GM19193 (cell line): Measurements from ENCODE around the gene PITHD1.

Source experiments
- POLR2A ChIP-seq: IDR thresholded peaks from 4 replicates; pipeline ENCODE4 v1.6.1; 2011; ENCODE audit not compliant: insufficient read depth, insufficient read length; ENCODE audit errors: extremely low read depth

Gene PITHD1

GRCh38 chr1:23804183-23804835 is 26.1 kb downstream of the PITHD1 start:
- TF ChIP-seq POLR2A = no peak

- no peak for TF ChIP-seq POLR2A
These were observed 26.8 kb downstream of the PITHD1 start for GRCh38 chr1:23805025-23805424.

DNA sequence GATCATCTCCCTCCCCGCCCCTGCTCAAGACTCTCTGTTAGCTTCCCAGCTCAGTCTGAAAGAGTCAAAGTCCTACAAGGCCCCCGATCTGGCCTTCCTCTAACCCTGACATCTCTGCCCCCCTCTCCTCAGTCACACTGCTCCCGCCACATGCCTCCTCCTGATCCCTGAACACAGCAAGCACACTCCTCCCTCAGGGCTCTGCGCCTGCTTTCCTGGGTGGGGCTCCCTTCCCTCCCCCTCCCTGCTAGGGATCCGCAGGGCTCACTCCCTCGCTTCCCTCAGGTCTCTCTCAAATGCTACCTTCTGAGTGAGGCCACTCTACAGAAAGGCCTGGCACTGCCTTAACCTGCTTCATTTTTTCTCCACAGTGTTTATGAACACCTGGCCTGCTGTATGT is 28.1 kb downstream of the PITHD1 start:
- TF ChIP-seq POLR2A = no peak

GRCh38 chr1:23807453-23807852 is 29.2 kb downstream of the PITHD1 start:
- TF ChIP-seq POLR2A = no peak

DNA sequence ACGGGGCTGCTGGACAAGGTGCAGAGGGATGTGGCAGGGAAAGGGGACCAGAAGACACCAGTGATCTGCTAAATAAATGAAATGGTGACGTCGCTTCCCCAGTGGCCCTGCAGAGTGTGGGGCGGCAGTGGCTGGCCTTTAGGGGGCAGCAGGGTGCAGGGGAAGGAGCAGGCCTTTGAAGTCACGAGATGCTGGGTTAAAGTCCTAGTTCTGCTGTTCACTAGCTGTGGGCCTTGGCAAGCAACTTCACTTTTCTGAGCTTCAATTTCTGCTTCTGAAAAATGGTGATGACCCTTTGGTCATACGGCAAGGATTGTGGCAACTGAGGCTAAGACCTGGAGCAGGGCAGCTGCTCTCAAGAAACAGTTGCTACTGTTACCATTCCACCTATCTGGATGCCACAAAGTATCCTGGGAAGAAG is 31.5 kb downstream of the PITHD1 start:
- TF ChIP-seq POLR2A = no peak

DNA sequence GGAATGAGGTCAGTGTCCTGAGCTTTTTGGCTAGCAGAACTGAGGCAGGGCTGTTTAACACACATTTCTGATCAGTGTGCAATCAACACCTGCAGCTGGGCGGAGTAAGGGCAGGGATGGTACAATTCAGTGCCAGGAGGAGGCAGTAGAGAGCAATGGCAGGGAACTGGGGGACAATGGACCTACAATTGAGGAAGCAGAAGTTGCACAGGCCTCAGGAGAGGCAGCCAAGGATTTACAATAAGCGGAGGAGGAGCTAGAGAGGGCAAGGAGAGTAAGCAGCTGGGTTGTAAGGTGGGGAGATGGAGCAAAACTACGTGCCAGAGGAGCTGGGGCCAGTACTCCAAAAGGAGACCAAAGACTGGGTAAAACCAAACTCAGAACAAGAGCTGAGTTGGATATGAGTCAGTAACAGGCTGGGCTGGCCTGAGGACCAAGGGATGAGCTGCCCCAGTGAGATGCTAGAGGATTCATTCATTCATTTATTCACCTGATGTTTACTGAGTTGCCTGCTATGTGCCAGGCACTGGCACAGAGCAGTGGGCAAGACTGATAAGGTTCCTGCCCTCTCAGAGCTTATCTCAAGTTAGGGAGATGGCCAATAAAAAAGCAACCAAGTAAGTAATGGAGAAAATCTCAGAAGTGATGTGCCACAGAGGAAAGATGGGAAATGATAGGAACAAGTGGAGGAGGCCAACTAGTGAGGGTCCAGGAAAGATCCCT is 32.8 kb downstream of the PITHD1 start:
- TF ChIP-seq POLR2A = no peak

GRCh38 chr1:23814016-23814415 is 35.8 kb downstream of the PITHD1 start:
- TF ChIP-seq POLR2A = no peak

GRCh38 chr1:23816361-23816760 is 38.1 kb downstream of the PITHD1 start:
- TF ChIP-seq POLR2A = no peak

DNA sequence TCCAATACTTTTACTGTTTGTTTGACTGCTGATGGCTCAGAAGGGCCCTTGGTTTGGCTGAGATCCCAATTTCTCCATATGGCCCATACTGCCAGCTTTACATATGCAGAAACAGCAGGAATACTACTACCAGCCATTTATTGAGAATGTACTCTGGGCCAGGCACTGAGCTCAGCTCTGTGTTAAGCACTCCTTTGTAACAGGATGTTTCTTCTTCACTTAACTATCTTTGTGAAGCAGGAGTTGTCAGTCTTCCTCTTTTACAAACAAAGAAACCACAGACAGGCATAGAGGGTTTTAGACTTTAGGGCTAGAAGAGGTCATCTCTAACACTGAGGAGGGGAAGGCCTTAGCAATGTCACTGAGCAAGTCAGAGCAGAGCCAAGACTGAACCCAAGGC is 38.7 kb downstream of the PITHD1 start:
- no peak for TF ChIP-seq POLR2A

GRCh38 chr1:23817633-23818032 is 39.4 kb downstream of the PITHD1 start:
- no peak for TF ChIP-seq POLR2A

- no peak for TF ChIP-seq POLR2A
These were observed 45.5 kb downstream of the PITHD1 start for GRCh38 chr1:23823767-23824166.

DNA sequence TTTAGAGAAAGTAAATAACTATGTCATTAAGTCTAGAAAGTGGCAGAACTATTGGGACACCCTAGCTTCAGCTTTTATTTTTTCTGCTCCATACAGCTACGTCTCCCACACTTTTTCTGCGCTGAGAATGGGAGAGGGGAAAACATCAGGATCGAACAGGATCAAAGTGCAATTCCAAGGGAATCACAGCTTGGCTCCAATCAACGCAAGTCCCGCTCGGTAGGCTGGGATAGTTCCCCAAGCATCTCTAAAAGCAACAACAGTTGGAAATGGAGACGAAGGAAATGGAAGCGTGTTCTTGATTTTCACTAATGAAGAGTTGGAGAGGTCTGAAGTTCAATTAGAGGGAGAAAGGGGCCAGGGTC is 46.5 kb downstream of the PITHD1 start:
- TF ChIP-seq POLR2A = no peak

DNA sequence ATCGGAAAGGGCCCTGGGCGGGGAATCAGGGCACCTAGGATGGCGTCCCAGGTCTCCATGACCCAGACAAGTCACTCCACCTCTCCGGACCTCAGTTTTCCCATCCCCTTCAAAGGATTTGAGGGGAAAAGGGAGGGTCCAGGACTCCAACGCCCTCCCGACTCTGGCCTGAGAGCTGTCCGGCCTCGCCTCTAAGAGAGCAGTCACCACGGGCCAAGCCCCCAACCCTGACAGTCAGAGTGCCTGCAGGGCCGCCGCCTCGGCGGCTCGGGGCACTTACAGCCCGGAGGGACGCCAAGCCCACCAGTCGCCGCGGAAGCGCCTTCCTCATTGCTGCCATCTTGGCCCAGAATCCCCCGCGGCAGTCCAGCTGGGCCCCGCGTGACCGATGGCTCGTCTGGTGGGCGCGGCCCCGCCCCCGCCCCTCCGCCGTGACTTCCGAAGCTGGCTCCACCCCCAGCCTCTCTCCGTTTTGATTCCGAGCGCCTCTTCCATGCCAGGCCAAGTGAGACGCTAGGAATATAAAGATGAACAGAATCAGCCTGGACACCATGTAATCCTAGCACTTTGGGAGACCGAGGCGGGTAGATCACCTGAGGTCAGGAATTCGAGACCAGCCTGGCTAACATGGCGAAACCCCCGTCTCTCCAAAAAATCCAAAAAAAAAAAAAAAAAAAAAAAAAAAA is 47.0 kb downstream of the PITHD1 start, which contains the start of gene HMGCL:
HMGCL (minus strand) TSS at position 354 of the 686 bp plus-strand sequence; CDS start at position 340, 14 bp downstream.
- peak; percentile 96 for TF ChIP-seq POLR2A

DNA sequence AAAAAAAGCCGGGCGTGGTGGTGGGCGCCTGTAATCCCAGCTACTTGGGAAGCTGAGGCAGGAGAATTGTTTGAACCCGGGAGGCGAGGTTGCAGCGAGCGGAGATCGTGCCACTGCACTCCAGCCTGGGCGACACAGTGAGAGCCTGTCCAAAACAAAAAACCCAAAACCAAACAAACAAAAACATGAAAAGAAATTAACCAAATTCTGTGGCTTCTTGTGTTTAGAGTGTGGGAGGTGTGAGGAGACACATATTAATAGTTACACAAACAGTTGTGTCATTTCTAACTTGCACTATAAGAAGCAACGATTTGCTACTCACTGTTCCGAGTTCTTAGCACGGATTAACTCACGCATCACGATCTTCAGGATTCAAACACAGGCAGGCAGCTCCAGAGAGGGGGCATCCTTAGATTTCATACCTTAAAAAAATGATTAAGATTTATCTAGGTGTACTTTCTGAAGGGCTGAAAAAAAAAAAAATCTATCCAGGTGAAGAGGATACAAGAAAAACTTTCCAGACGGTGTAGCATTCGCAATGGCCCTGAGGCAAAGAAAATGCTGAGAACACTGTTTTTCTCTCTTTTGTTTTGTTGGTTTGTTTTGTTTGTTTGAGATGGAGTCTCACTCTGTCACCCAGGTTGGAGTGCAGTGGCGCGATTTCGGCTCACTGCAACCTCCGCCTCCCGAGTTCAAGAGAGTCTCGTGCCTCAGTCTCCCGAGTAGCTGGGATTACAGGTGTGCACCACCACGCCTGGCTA is 47.7 kb downstream of the PITHD1 start:
- TF ChIP-seq POLR2A = no peak

DNA sequence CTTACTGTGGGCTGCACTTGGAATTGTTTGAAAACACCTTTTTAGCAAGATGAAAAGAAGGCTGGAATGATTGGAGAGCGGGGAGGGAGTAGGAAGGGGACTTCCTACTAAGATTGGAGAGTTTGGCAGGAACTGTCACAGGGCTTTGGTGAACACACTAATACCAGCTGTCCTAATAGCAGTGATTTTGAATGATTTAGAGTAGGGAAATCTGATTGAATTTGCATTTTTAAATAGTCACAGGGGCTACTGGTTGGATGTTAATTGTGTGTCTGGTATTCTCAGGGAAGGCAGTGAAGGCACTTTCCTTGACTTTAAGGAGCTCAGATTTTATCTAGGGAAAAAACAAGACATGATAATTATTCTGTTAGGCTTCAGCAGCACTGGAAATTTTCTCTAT is 49.5 kb downstream of the PITHD1 start:
- TF ChIP-seq POLR2A = no peak
